HepG2 (cell line): ENCODE results near the gene STON1. TPM values are rescaled to one million over a fixed set of nuclear protein-coding genes. Genes with fewer than 3 reads are reported as not detected.

Source experiments
- ATAC-seq: fragments of 200-7000 bp; cut with Tn5 transposase; 3 replicates; pipeline ENCODE4 v1.9.1; 2020; ENCODE audit warnings: mild to moderate bottlenecking, moderate library complexity
- BruUV-seq: library from RNA; stranded (reverse); fragments of 400-500 nt; replicated peaks from 2 replicates; lab custom pipeline; 2021; lab: Mats Ljungman, UMichigan
- CTCF ChIA-PET: fragments of 300-600 bp; formaldehyde crosslinking; extraction: SDS; loops from one replicate; lab custom pipeline; 2021; ENCODE audit warnings: low total read pairs, inconsistent platforms, low intra/inter-chr PET ratio; lab: Yijun Ruan, JAX
- POLR2A ChIA-PET: fragments of 350-600 bp; sonication (Branson Sonifier 250); formaldehyde crosslinking; loops from one replicate; lab custom pipeline; 2020; ENCODE audit warnings: antibody characterized with exemption, inconsistent platforms; lab: Yijun Ruan, JAX
- DNase-seq: peaks from one replicate; pipeline ENCODE4 v3.0.0-alpha.2; 2015; ENCODE audit warnings: low spot score
- FAIRE-seq: peaks from 3 replicates; lab custom pipeline; 2011; peaks lifted over from hg19 to GRCh38; lab: Jason Lieb, UNC
- H2AFZ ChIP-seq: one replicate; pipeline ENCODE4 v1.6.1; 2011; ENCODE audit warnings: low read length, inconsistent platforms
- H3K27ac ChIP-seq: fragments of 300-600 bp; 3 replicates; pipeline ENCODE4 v1.8.0; 2011; ENCODE audit warnings: mixed run types, mild to moderate bottlenecking, mixed read lengths, low read length, inconsistent platforms; ENCODE audit not compliant: insufficient read depth; ENCODE audit errors: extremely low read length
- H3K27me3 ChIP-seq, 2 experiments: fragments of 200-600 bp in 1 of 2; 2 replicates in 1 of 2; 3 replicates in 1 of 2; pipeline versions ENCODE4 v1.6.0 to v1.8.0; 2011; ENCODE audit warnings: low read length in 2 of 2, mild to moderate bottlenecking in 2 of 2, moderate library complexity in 2 of 2, inconsistent platforms in 1 of 2; ENCODE audit not compliant: insufficient read depth in 2 of 2, control insufficient read depth in 1 of 2
- H3K36me3 ChIP-seq, 2 experiments: fragments of 200-600 bp in 1 of 2; replicated peaks in 1 of 2; 2 replicates in 1 of 2; 3 replicates in 1 of 2; pipeline versions ENCODE4 v1.5.1 to v1.8.0; 2011; ENCODE audit warnings: low read length in 2 of 2, inconsistent platforms in 1 of 2; ENCODE audit not compliant: insufficient read depth in 2 of 2, control insufficient read depth in 1 of 2
- H3K4me1 ChIP-seq: 2 replicates; pipeline ENCODE4 v1.5.1; 2012; ENCODE audit warnings: low read length, inconsistent platforms; ENCODE audit not compliant: insufficient read depth
- H3K4me2 ChIP-seq: 2 replicates; pipeline ENCODE4 v1.6.0; 2011; ENCODE audit warnings: low read depth, low read length, inconsistent platforms
- H3K4me3 ChIP-seq, 3 experiments: fragments of 200-600 bp in 1 of 3; sonication (generic), shearing (Covaris generic) in 1 of 3; replicated peaks in 1 of 3; 2 replicates each; pipeline ENCODE4 v1.5.1; 2011 to 2016; ENCODE audit warnings: low read length in 3 of 3, inconsistent platforms in 2 of 3, low read depth in 2 of 3, mild to moderate bottlenecking in 2 of 3, control low read depth in 1 of 3, mixed read lengths in 1 of 3; ENCODE audit not compliant: insufficient read depth in 1 of 3
- H3K79me2 ChIP-seq: one replicate; pipeline ENCODE4 v1.6.1; 2011; ENCODE audit warnings: low read length, inconsistent platforms; ENCODE audit not compliant: insufficient read depth
- H3K9ac ChIP-seq: 2 replicates; pipeline ENCODE4 v1.6.0; 2011; ENCODE audit warnings: mild to moderate bottlenecking, low read depth, low read length, inconsistent platforms; ENCODE audit not compliant: insufficient read depth
- H3K9me3 ChIP-seq: 2 replicates; pipeline ENCODE4 v1.5.1; 2012; ENCODE audit warnings: mild to moderate bottlenecking, low read length
- H4K20me1 ChIP-seq: 2 replicates; pipeline ENCODE4 v1.6.0; 2011; ENCODE audit warnings: inconsistent platforms, mild to moderate bottlenecking, low read length, moderate library complexity; ENCODE audit not compliant: insufficient read depth
- DR1 ChIP-seq: sonication (generic); formaldehyde crosslinking; IDR thresholded peaks from 2 replicates; pipeline ENCODE4 v1.8.0; 2021; ENCODE audit warnings: mild to moderate bottlenecking, missing genetic modification reagents, inconsistent platforms
- ELF1 ChIP-seq: sonication (generic); formaldehyde crosslinking; IDR thresholded peaks from 2 replicates; pipeline ENCODE4 v1.4.0; 2020; ENCODE audit warnings: missing genetic modification reagents
- REPIN1 ChIP-seq: sonication (generic); formaldehyde crosslinking; IDR thresholded peaks from 2 replicates; pipeline ENCODE4 v1.8.0; 2022; ENCODE audit warnings: missing genetic modification reagents, low read depth, mild to moderate bottlenecking, borderline replicate concordance
- SSRP1 ChIP-seq: IDR thresholded peaks from 2 replicates; pipeline ENCODE4 v1.6.1; 2016; ENCODE audit warnings: control low read depth
- XRCC5 ChIP-seq: fragments of 200-400 bp; formaldehyde crosslinking; optimal IDR thresholded peaks from 2 replicates; pipeline ENCODE3; 2017; ENCODE audit warnings: mild to moderate bottlenecking, low read length
- ZNF282 ChIP-seq: fragments of 450-650 bp; IDR thresholded peaks from 2 replicates; pipeline ENCODE4 v1.6.1; 2018; ENCODE audit not compliant: partially characterized antibody
- ZNF333 ChIP-seq: sonication (generic); formaldehyde crosslinking; IDR thresholded peaks from 2 replicates; pipeline ENCODE4 v1.4.0; 2020; ENCODE audit warnings: mild to moderate bottlenecking, missing genetic modification reagents, borderline replicate concordance
- ZNF430 ChIP-seq: sonication (generic); formaldehyde crosslinking; IDR thresholded peaks from 2 replicates; pipeline ENCODE4 v1.9.0; 2021; ENCODE audit warnings: mild to moderate bottlenecking, missing genetic modification reagents
- ZSCAN12 ChIP-seq: sonication (generic); formaldehyde crosslinking; IDR thresholded peaks from 2 replicates; pipeline ENCODE4 v1.9.0; 2021; ENCODE audit warnings: mild to moderate bottlenecking, missing genetic modification reagents
- WGBS: methylation state at CpG from one replicate; pipeline ENCODE4 v1.1.6; 2017; ENCODE audit warnings: low lambda C conversion rate; 5-methylcytosine and 5-hydroxymethylcytosine counted together
- in situ Hi-C: cut with HindIII; loops from 2 replicates; pipeline ENCODE4 v1.10.0; 2017; ENCODE audit warnings: low pct_unique_long_range_greater_than_20kb; ENCODE audit not compliant: extremely low pct_ligation_motif_present
- intact Hi-C: fragments of 100-400 bp; cut with micrococcal nuclease; formaldehyde crosslinking; loops from one replicate; pipeline ENCODE4 v1.10.0; 2022; ENCODE audit not compliant: unreplicated experiment
- polyA plus RNA-seq, 8 experiments: library from polyadenylated mRNA; depleted of rRNA in 3 of 8; stranded (reverse) in 7 of 8; unstranded in 1 of 8; fragments of >200 nt; fragmentation: Illumina TruSeq in 4 of 8; extraction: Trizol in 4 of 8; gene quantifications; 2 replicates each; pipeline versions ENCODE4 v1.2.1 to v1.2.3, GENCODE V29; 2011 to 2016; ENCODE audit warnings: low read depth in 4 of 8, missing spikeins in 1 of 8, mixed read lengths in 1 of 8; ENCODE audit not compliant: insufficient read depth in 1 of 8
- total RNA-seq, 5 experiments: library from RNA; depleted of rRNA; stranded (reverse); fragments of >200 nt; fragmentation: Illumina TruSeq; extraction: Trizol; gene quantifications; 2 replicates each; pipeline ENCODE4 v1.2.3, GENCODE V29; 2016; ENCODE audit warnings: low read depth in 1 of 5
- TF ChIP-seq, protein P1 (sequence below): IDR thresholded peaks from 2 replicates; pipeline ENCODE4 v1.4.0; 2020; ENCODE audit warnings: mild to moderate bottlenecking, missing genetic modification reagents
- TF ChIP-seq, protein P2 (sequence below): sonication (generic); formaldehyde crosslinking; IDR thresholded peaks from 2 replicates; pipeline ENCODE4 v1.5.1; 2020; ENCODE audit warnings: mild to moderate bottlenecking, missing genetic modification reagents, borderline replicate concordance
- TF ChIP-seq, protein P3 (sequence below): sonication (generic); formaldehyde crosslinking; IDR thresholded peaks from 2 replicates; pipeline ENCODE4 v1.5.0; 2020; ENCODE audit warnings: mild to moderate bottlenecking, missing genetic modification reagents
- TF ChIP-seq, protein P4 (sequence below): sonication (generic); formaldehyde crosslinking; IDR thresholded peaks from 2 replicates; pipeline ENCODE4 v1.5.0; 2020; ENCODE audit warnings: mild to moderate bottlenecking, low read depth, missing genetic modification reagents, borderline replicate concordance
- TF ChIP-seq, protein P5 (sequence below): sonication (generic); formaldehyde crosslinking; IDR thresholded peaks from 2 replicates; pipeline ENCODE4 v1.4.0; 2020; ENCODE audit warnings: mild to moderate bottlenecking, low read depth, missing genetic modification reagents

Gene STON1
- total and polyA plus RNA-seq, 2 of the 13 experiments (the other 11 are each of a cell fraction or from before 2014, with no cell fraction given): 0.09 to 0.28 TPM

DNA sequence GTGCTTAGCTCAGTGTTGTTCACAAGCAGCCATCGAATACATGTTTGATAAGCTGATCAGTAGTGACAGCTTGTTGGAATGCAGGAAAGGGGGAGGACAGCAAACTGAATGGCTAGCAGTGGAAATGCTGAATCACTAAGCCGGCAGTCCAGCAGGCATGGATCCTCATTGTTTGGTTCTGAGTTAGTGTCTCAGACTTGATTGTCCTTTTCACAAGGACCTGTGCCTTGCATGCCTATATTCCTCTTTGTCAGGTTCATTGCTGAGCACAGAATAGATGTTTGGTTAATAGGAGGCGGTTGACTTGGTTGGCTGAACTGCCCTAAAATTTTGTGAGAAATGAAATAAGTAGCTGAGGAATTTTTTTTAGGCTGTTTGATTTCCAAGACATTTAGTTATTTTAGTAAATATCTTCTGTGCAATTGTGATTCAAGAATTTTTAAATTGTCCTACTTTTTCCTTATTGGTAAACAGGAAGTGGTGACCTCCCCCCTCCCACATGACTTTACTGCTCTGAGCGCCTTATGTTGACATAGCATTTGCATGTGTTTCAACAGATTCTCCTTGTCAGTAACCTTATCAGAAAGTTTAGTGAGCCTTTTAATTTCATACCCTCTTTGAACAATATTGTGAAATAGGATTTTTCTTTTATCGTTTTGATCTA lies 21.4 kb upstream of the STON1 start (continued):
- TF ChIP-seq, protein P1, sequence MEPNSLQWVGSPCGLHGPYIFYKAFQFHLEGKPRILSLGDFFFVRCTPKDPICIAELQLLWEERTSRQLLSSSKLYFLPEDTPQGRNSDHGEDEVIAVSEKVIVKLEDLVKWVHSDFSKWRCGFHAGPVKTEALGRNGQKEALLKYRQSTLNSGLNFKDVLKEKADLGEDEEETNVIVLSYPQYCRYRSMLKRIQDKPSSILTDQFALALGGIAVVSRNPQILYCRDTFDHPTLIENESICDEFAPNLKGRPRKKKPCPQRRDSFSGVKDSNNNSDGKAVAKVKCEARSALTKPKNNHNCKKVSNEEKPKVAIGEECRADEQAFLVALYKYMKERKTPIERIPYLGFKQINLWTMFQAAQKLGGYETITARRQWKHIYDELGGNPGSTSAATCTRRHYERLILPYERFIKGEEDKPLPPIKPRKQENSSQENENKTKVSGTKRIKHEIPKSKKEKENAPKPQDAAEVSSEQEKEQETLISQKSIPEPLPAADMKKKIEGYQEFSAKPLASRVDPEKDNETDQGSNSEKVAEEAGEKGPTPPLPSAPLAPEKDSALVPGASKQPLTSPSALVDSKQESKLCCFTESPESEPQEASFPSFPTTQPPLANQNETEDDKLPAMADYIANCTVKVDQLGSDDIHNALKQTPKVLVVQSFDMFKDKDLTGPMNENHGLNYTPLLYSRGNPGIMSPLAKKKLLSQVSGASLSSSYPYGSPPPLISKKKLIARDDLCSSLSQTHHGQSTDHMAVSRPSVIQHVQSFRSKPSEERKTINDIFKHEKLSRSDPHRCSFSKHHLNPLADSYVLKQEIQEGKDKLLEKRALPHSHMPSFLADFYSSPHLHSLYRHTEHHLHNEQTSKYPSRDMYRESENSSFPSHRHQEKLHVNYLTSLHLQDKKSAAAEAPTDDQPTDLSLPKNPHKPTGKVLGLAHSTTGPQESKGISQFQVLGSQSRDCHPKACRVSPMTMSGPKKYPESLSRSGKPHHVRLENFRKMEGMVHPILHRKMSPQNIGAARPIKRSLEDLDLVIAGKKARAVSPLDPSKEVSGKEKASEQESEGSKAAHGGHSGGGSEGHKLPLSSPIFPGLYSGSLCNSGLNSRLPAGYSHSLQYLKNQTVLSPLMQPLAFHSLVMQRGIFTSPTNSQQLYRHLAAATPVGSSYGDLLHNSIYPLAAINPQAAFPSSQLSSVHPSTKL (CRISPR knock-in tag): peak; percentile 23
- peak; percentile 54 for TF ChIP-seq ELF1 (CRISPR knock-in tag)
- TF ChIP-seq, all 625 proteins: peak for 46

DNA sequence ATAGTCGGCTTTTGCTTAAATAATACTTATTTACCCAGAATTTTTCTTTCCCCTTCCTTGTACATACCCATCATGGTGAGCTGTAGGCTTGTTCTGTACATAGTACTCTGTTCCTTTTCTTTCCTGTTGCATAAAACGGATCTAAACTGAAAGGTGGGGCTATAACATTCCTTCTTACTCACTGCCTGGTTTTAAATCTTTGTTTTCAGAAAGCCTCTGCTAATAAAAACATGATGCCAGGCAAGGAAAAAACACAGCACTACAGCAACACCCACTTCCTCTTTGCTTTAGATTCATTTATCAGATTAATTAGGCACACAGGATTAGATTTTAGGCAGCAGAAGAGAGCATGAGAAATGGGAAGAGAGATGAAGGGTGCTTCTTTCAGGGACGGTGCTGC lies 19.6 kb upstream of the STON1 start:
- Histone ChIP-seq H2AFZ (no peak overlapping the region), H3K36me3 (peaks cover 13 to 26% of the 10 kb centered on the region in 2 experiments), H3K27me3 (no peaks in the 10 kb centered on the region), H3K9me3 (no peaks in the 10 kb centered on the region), H3K79me2 (no peaks in the 10 kb centered on the region), H3K9ac (no peak overlapping the region), H4K20me1 (no peaks in the 10 kb centered on the region), H3K4me2 (no peak overlapping the region), H3K27ac (no peak overlapping the region), H3K4me1 (peaks cover 17% of the 10 kb centered on the region), H3K4me3 (no peak overlapping the region)
- in situ Hi-C loops: no loop called here
- no TSS peak for BruUV-seq
- FAIRE-seq (no peak), DNase-seq (no peak), ATAC-seq (no peak)
- 67% methylated on average over 3 of the region's 3 CpGs for WGBS
- ChIA-PET POLR2A (no interaction called here), CTCF (no interaction called here)
- intact Hi-C loops: no loop called here
- TF ChIP-seq ZSCAN12 (CRISPR knock-in tag) (no peak), ZNF282 (no peak), ZNF333 (CRISPR knock-in tag) (no peak), ZNF430 (CRISPR knock-in tag) (no peak), XRCC5 (no peak), DR1 (CRISPR knock-in tag) (no peak), SSRP1 (no peak), REPIN1 (CRISPR knock-in tag) (no peak)
- TF ChIP-seq, protein P2, sequence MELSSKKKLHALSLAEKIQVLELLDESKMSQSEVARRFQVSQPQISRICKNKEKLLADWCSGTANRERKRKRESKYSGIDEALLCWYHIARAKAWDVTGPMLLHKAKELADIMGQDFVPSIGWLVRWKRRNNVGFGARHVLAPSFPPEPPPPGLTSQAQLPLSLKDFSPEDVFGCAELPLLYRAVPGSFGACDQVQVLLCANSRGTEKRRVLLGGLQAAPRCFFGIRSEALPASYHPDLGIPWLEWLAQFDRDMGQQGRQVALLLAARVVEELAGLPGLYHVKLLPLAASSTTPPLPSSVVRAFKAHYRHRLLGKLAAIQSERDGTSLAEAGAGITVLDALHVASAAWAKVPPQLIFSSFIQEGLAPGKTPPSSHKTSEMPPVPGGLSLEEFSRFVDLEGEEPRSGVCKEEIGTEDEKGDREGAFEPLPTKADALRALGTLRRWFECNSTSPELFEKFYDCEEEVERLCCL: no peak
- TF ChIP-seq, protein P3, sequence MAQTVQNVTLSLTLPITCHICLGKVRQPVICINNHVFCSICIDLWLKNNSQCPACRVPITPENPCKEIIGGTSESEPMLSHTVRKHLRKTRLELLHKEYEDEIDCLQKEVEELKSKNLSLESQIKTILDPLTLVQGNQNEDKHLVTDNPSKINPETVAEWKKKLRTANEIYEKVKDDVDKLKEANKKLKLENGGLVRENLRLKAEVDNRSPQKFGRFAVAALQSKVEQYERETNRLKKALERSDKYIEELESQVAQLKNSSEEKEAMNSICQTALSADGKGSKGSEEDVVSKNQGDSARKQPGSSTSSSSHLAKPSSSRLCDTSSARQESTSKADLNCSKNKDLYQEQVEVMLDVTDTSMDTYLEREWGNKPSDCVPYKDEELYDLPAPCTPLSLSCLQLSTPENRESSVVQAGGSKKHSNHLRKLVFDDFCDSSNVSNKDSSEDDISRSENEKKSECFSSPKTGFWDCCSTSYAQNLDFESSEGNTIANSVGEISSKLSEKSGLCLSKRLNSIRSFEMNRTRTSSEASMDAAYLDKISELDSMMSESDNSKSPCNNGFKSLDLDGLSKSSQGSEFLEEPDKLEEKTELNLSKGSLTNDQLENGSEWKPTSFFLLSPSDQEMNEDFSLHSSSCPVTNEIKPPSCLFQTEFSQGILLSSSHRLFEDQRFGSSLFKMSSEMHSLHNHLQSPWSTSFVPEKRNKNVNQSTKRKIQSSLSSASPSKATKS (CRISPR knock-in tag): no peak
- TF ChIP-seq, protein P4, sequence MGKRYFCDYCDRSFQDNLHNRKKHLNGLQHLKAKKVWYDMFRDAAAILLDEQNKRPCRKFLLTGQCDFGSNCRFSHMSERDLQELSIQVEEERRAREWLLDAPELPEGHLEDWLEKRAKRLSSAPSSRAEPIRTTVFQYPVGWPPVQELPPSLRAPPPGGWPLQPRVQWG: no peak
- TF ChIP-seq, protein P5, sequence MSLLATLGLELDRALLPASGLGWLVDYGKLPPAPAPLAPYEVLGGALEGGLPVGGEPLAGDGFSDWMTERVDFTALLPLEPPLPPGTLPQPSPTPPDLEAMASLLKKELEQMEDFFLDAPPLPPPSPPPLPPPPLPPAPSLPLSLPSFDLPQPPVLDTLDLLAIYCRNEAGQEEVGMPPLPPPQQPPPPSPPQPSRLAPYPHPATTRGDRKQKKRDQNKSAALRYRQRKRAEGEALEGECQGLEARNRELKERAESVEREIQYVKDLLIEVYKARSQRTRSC (CRISPR knock-in tag): no peak
